ENCODE results near the gene MPV17L. TPM values are rescaled to one million over a fixed set of nuclear protein-coding genes. Genes with fewer than 3 reads are reported as not detected.
A peak's percentile ranks its signal among the peaks of the same experiment; 100 is the strongest.
"Not testable (repeated sequence)": the region's sequence is repeated elsewhere in the genome, so short reads cannot be mapped to it uniquely, and the experiment has no call there.

Gene MPV17L
- total RNA-seq, 1 experiment from 2014 or later: 0.11 TPM

- H3K9me3 ChIP-seq (ENCODE audit: insufficient read depth, low read depth): no peaks in the 10 kb centered on the region
- no peak overlapping the region for H3K4me2 ChIP-seq
- no peaks in the 10 kb centered on the region for H3K36me3 ChIP-seq (ENCODE audit: low read depth)
- no peaks in the 10 kb centered on the region for H3K4me1 ChIP-seq (replicated peaks; ENCODE audit: insufficient read depth)
- TF ChIP-seq EZH2 (IDR thresholded peaks at IDR 0.05; ENCODE audit: low read depth) (no peak), CTCF (conservative IDR thresholded peaks at IDR 0.05) (no peak)
- no peaks in the 10 kb centered on the region for H3K9me2 ChIP-seq (ENCODE audit: insufficient read depth)
- H2AFZ ChIP-seq: no peak overlapping the region
- no peaks in the 10 kb centered on the region for H3F3A ChIP-seq (ENCODE audit: insufficient read depth, low read depth)
- H3K79me2 ChIP-seq (ENCODE audit: low read depth): no peaks in the 10 kb centered on the region
- POLR2A ChIA-PET (ENCODE audit: unreplicated experiment): interaction anchor here (0.6 kb wide), 1 partner anchor 75 kb away, joined by 6 read pairs; no protein-coding TSS in a partner anchor
- H3K4me3 ChIP-seq: no peak overlapping the region
- intact Hi-C loops (cut with micrococcal nuclease; ENCODE audit: unreplicated experiment): no loop called here
- no peak for DNase-seq
- BruUV-seq (replicated peaks): no TSS peak
- no peaks in the 10 kb centered on the region for H4K20me1 ChIP-seq (ENCODE audit: insufficient read depth)
- H3K27me3 ChIP-seq (ENCODE audit: insufficient read depth, low read depth): no peaks in the 10 kb centered on the region
- CTCF ChIA-PET: interaction anchor here (0.7 kb wide), 1 partner anchor 14 kb away, joined by 5 read pairs; no protein-coding TSS in a partner anchor
- H3K27ac ChIP-seq: no peak overlapping the region
Observed at GRCh38 chr16:15425861-15426260, 30.3 kb downstream of the MPV17L start.

GRCh38 chr16:15426796-15427195 lies 31.2 kb downstream of the MPV17L start:
- Histone ChIP-seq H3K27ac (no peak overlapping the region), H3K36me3 (ENCODE audit: low read depth) (no peaks in the 10 kb centered on the region), H3K9me2 (ENCODE audit: insufficient read depth) (no peaks in the 10 kb centered on the region), H3K4me1 (replicated peaks; ENCODE audit: insufficient read depth) (no peaks in the 10 kb centered on the region), H3K4me3 (no peak overlapping the region), H2AFZ (no peak overlapping the region), H3K4me2 (no peak overlapping the region), H3K27me3 (ENCODE audit: insufficient read depth, low read depth) (no peaks in the 10 kb centered on the region), H3K79me2 (ENCODE audit: low read depth) (no peaks in the 10 kb centered on the region), H3K9me3 (ENCODE audit: insufficient read depth, low read depth) (no peaks in the 10 kb centered on the region), H4K20me1 (ENCODE audit: insufficient read depth) (no peaks in the 10 kb centered on the region), H3F3A (ENCODE audit: insufficient read depth, low read depth) (no peaks in the 10 kb centered on the region)
- TF ChIP-seq CTCF (conservative IDR thresholded peaks at IDR 0.05) (no peak), EZH2 (IDR thresholded peaks at IDR 0.05; ENCODE audit: low read depth) (no peak)
- intact Hi-C loops (cut with micrococcal nuclease; ENCODE audit: unreplicated experiment): no loop called here
- no peak for DNase-seq
- BruUV-seq (replicated peaks): no TSS peak
- ChIA-PET POLR2A (ENCODE audit: unreplicated experiment) (no interaction called here), CTCF (no interaction called here)

GRCh38 chr16:15427648-15428239 lies 32.2 kb downstream of the MPV17L start:
- BruUV-seq (replicated peaks): no TSS peak
- no peaks in the 10 kb centered on the region for H3K4me1 ChIP-seq (replicated peaks; ENCODE audit: insufficient read depth)
- no peaks in the 10 kb centered on the region for H3K79me2 ChIP-seq (ENCODE audit: low read depth)
- no peak overlapping the region for H3K4me2 ChIP-seq
- H4K20me1 ChIP-seq (ENCODE audit: insufficient read depth): no peaks in the 10 kb centered on the region
- CTCF ChIA-PET: no interaction called here
- POLR2A ChIA-PET (ENCODE audit: unreplicated experiment): no interaction called here
- no peaks in the 10 kb centered on the region for H3K27me3 ChIP-seq (ENCODE audit: insufficient read depth, low read depth)
- no peaks in the 10 kb centered on the region for H3K9me3 ChIP-seq (ENCODE audit: insufficient read depth, low read depth)
- no peaks in the 10 kb centered on the region for H3F3A ChIP-seq (ENCODE audit: insufficient read depth, low read depth)
- peak; percentile 50 for TF ChIP-seq CTCF (conservative IDR thresholded peaks at IDR 0.05)
- no peak for TF ChIP-seq EZH2 (IDR thresholded peaks at IDR 0.05; ENCODE audit: low read depth)
- no peak for DNase-seq
- H2AFZ ChIP-seq: no peak overlapping the region
- intact Hi-C loops (cut with micrococcal nuclease; ENCODE audit: unreplicated experiment): no loop called here
- H3K27ac ChIP-seq: no peak overlapping the region
- H3K9me2 ChIP-seq (ENCODE audit: insufficient read depth): no peaks in the 10 kb centered on the region
- no peaks in the 10 kb centered on the region for H3K36me3 ChIP-seq (ENCODE audit: low read depth)
- no peak overlapping the region for H3K4me3 ChIP-seq

- H3K4me3 ChIP-seq; BruUV-seq (replicated peaks); H3K36me3 ChIP-seq (ENCODE audit: low read depth); H3K27ac ChIP-seq; H3K79me2 ChIP-seq (ENCODE audit: low read depth); H3K4me1 ChIP-seq (replicated peaks; ENCODE audit: insufficient read depth); H3K4me2 ChIP-seq; H2AFZ ChIP-seq; H3F3A ChIP-seq (ENCODE audit: insufficient read depth, low read depth); DNase-seq; H4K20me1 ChIP-seq (ENCODE audit: insufficient read depth); H3K27me3 ChIP-seq (ENCODE audit: insufficient read depth, low read depth); H3K9me3 ChIP-seq (ENCODE audit: insufficient read depth, low read depth); POLR2A ChIA-PET (ENCODE audit: unreplicated experiment); H3K9me2 ChIP-seq (ENCODE audit: insufficient read depth); intact Hi-C loops (cut with micrococcal nuclease; ENCODE audit: unreplicated experiment): not testable (repeated sequence)
- CTCF ChIA-PET: interaction anchor here (0.7 kb wide), 1 partner anchor 15 kb away, joined by 7 read pairs; no protein-coding TSS in a partner anchor
Observed at GRCh38 chr16:15430884-15431283, 35.3 kb downstream of the MPV17L start.

Measured in PC-9 (cell line).